Measurements from ENCODE around the gene POU6F1.

DNA sequence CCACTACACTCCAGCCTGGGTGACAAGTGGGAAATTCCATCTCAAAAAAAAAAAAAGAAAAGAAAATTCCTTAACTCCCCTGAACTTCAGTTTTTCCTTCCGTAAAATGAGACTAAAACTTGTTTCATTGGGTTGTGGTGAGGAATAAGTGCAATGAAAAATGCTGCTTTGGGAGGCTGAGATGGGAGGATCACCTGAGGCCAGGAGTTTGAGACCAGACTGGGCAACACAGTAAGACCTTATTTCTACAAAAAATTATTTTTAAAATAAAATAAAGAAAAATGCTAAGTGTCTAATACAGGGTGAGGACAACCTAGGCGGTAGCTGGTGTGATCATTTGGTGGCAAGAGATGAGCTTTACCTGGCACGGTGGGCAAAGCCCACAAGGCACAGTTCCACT lies 45.5 kb upstream of the POU6F1 start:
- TF ChIP-seq, protein P1, sequence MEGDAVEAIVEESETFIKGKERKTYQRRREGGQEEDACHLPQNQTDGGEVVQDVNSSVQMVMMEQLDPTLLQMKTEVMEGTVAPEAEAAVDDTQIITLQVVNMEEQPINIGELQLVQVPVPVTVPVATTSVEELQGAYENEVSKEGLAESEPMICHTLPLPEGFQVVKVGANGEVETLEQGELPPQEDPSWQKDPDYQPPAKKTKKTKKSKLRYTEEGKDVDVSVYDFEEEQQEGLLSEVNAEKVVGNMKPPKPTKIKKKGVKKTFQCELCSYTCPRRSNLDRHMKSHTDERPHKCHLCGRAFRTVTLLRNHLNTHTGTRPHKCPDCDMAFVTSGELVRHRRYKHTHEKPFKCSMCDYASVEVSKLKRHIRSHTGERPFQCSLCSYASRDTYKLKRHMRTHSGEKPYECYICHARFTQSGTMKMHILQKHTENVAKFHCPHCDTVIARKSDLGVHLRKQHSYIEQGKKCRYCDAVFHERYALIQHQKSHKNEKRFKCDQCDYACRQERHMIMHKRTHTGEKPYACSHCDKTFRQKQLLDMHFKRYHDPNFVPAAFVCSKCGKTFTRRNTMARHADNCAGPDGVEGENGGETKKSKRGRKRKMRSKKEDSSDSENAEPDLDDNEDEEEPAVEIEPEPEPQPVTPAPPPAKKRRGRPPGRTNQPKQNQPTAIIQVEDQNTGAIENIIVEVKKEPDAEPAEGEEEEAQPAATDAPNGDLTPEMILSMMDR (IDR thresholded peaks at IDR 0.05) = no peak
- no peak for TF ChIP-seq EP300 (IDR thresholded peaks at IDR 0.05)

Measured in gastroesophageal sphincter (tissue), 3 donors.